WTC11 (cell line): ENCODE data around the gene ERICH6B. TPM values are rescaled to one million over a fixed set of nuclear protein-coding genes. Genes with fewer than 3 reads are reported as not detected.

Experiments used
- ATAC-seq: fragments of 200-7000 bp; cut with Tn5 transposase; 2 replicates; pipeline ENCODE4 v1.10.0; 2021; ENCODE audit warnings: mild to moderate bottlenecking, moderate library complexity
- CTCF ChIA-PET: fragments of 300-600 bp; sonication (Branson Sonifier 250); formaldehyde crosslinking; loops from one replicate; lab custom pipeline; 2021; ENCODE audit warnings: antibody characterized with exemption; lab: Charles Lee
- POLR2A ChIA-PET: fragments of 350-600 bp; sonication (Branson Sonifier 250); formaldehyde crosslinking; loops from one replicate; lab custom pipeline; 2021; ENCODE audit warnings: antibody characterized with exemption; lab: Charles Lee
- DNase-seq: peaks from one replicate; pipeline ENCODE4 v3.0.0; 2021; ENCODE audit warnings: low spot score
- H3K27ac Mint-ChIP-seq: 2 replicates; pipeline ENCODE4 v1.8.0; 2021; ENCODE audit warnings: mixed read lengths
- H3K27me3 Mint-ChIP-seq: 2 replicates; pipeline ENCODE4 v1.8.0; 2021; ENCODE audit warnings: low read depth, mild to moderate bottlenecking, moderate library complexity, mixed read lengths
- H3K36me3 Mint-ChIP-seq: 2 replicates; pipeline ENCODE4 v1.8.0; 2021; ENCODE audit warnings: mixed read lengths
- H3K4me1 Mint-ChIP-seq: 2 replicates; pipeline ENCODE4 v1.8.0; 2022; ENCODE audit warnings: mixed read lengths
- H3K4me3 Mint-ChIP-seq: 2 replicates; pipeline ENCODE4 v1.8.0; 2021; ENCODE audit warnings: mild to moderate bottlenecking, moderate library complexity, mixed read lengths
- H3K9me3 Mint-ChIP-seq: 2 replicates; pipeline ENCODE4 v1.8.0; 2021; ENCODE audit warnings: mixed read lengths
- ATF1 ChIP-seq: sonication (generic); formaldehyde crosslinking; IDR thresholded peaks from 2 replicates; pipeline ENCODE4 v1.8.1; 2023; ENCODE audit warnings: mild to moderate bottlenecking, moderate library complexity, missing genetic modification reagents
- ATF2 ChIP-seq: sonication (generic); formaldehyde crosslinking; IDR thresholded peaks from 2 replicates; pipeline ENCODE4 v1.8.1; 2022; ENCODE audit warnings: low read depth, missing genetic modification reagents, borderline replicate concordance
- CDX4 ChIP-seq: fragments of 250-450 bp; sonication (Bioruptor Pico); IDR thresholded peaks from 2 replicates; pipeline ENCODE4 v1.9.0; 2021; ENCODE audit warnings: moderate library complexity, mild to moderate bottlenecking, inconsistent platforms, borderline replicate concordance
- CREB1 ChIP-seq: sonication (generic); formaldehyde crosslinking; IDR thresholded peaks from 2 replicates; pipeline ENCODE4 v1.8.0; 2023; ENCODE audit warnings: mild to moderate bottlenecking, missing genetic modification reagents
- ELF4 ChIP-seq: sonication (generic); formaldehyde crosslinking; IDR thresholded peaks from 2 replicates; pipeline ENCODE4 v1.8.1; 2022; ENCODE audit warnings: low read depth, mild to moderate bottlenecking, moderate library complexity, missing genetic modification reagents
- FOXK1 ChIP-seq: sonication (generic); formaldehyde crosslinking; IDR thresholded peaks from 2 replicates; pipeline ENCODE4 v1.8.0; 2022; ENCODE audit warnings: mild to moderate bottlenecking, moderate library complexity, missing genetic modification reagents
- FOXP4 ChIP-seq: sonication (generic); formaldehyde crosslinking; IDR thresholded peaks from 2 replicates; pipeline ENCODE4 v1.8.0; 2022; ENCODE audit warnings: mild to moderate bottlenecking, missing genetic modification reagents
- GABPB1 ChIP-seq: sonication (generic); formaldehyde crosslinking; IDR thresholded peaks from 2 replicates; pipeline ENCODE4 v1.8.1; 2023; ENCODE audit warnings: mild to moderate bottlenecking, missing genetic modification reagents
- GRHL2 ChIP-seq: fragments of 250-450 bp; sonication (Bioruptor Pico); IDR thresholded peaks from 2 replicates; pipeline ENCODE4 v1.8.0; 2022; ENCODE audit warnings: mild to moderate bottlenecking, moderate library complexity; ENCODE audit not compliant: insufficient replicate concordance, severe bottlenecking
- HMGA2 ChIP-seq: fragments of 250-450 bp; sonication (Bioruptor Pico); IDR thresholded peaks from 2 replicates; pipeline ENCODE4 v1.4.0; 2021; ENCODE audit warnings: mild to moderate bottlenecking, moderate library complexity
- NFATC4 ChIP-seq: fragments of 250-450 bp; sonication (Bioruptor Pico); IDR thresholded peaks from 2 replicates; pipeline ENCODE4 v1.9.0; 2021; ENCODE audit warnings: mild to moderate bottlenecking
- NR3C1 ChIP-seq: sonication (generic); formaldehyde crosslinking; conservative IDR thresholded peaks from 2 replicates; pipeline ENCODE4 v1.8.1; 2023; ENCODE audit warnings: low read depth, mild to moderate bottlenecking, missing genetic modification reagents
- PRDM15 ChIP-seq: sonication (generic); formaldehyde crosslinking; IDR thresholded peaks from 2 replicates; pipeline ENCODE4 v1.8.0; 2022; ENCODE audit warnings: missing genetic modification reagents
- PREB ChIP-seq: sonication (generic); formaldehyde crosslinking; IDR thresholded peaks from 2 replicates; pipeline ENCODE4 v1.8.1; 2022; ENCODE audit warnings: mild to moderate bottlenecking, missing genetic modification reagents, moderate library complexity, borderline replicate concordance
- SMAD4 ChIP-seq: sonication (generic); formaldehyde crosslinking; IDR thresholded peaks from 2 replicates; pipeline ENCODE4 v1.8.0; 2022; ENCODE audit warnings: mild to moderate bottlenecking, missing genetic modification reagents
- TEAD1 ChIP-seq: sonication (generic); formaldehyde crosslinking; IDR thresholded peaks from 2 replicates; pipeline ENCODE4 v1.8.0; 2022; ENCODE audit warnings: mild to moderate bottlenecking, missing genetic modification reagents
- USF1 ChIP-seq: sonication (generic); formaldehyde crosslinking; IDR thresholded peaks from 2 replicates; pipeline ENCODE4 v1.8.0; 2022; ENCODE audit warnings: mild to moderate bottlenecking, missing genetic modification reagents
- ZBTB43 ChIP-seq: sonication (generic); formaldehyde crosslinking; IDR thresholded peaks from 2 replicates; pipeline ENCODE4 v1.8.1; 2023; ENCODE audit warnings: mild to moderate bottlenecking, missing genetic modification reagents
- ZNF416 ChIP-seq: fragments of 250-450 bp; sonication (Bioruptor Pico); IDR thresholded peaks from 2 replicates; pipeline ENCODE4 v1.9.0; 2021; ENCODE audit warnings: mild to moderate bottlenecking, inconsistent platforms
- ZNF423 ChIP-seq: fragments of 250-450 bp; sonication (Bioruptor Pico); IDR thresholded peaks from 2 replicates; pipeline ENCODE4 v2.1.2; 2022; ENCODE audit warnings: mild to moderate bottlenecking, moderate library complexity
- ZNF425 ChIP-seq: fragments of 250-450 bp; sonication (Bioruptor Pico); conservative IDR thresholded peaks from 2 replicates; pipeline ENCODE4 v1.9.0; 2021; ENCODE audit warnings: mild to moderate bottlenecking
- total RNA-seq: library from RNA; stranded (reverse); gene quantifications from 3 replicates; pipeline ENCODE4 v1.2.3, GENCODE V29; 2021

The ERICH6B gene
- total RNA-seq, 1 experiment from 2014 or later = not detected

- Mint-ChIP-seq H3K27me3 (peaks cover 42% of the 10 kb centered on the region), H3K4me1 (peaks cover 14% of the 10 kb centered on the region), H3K4me3 (no peak overlapping the region), H3K27ac (no peak overlapping the region), H3K36me3 (no peaks in the 10 kb centered on the region), H3K9me3 (peaks cover 10% of the 10 kb centered on the region; the same call in 1 of the 2 replicates)
- TF ChIP-seq PREB (CRISPR knock-in tag) (no peak), ELF4 (CRISPR knock-in tag) (no peak), ZNF425 (CRISPR knock-in tag) (no peak), ZBTB43 (CRISPR knock-in tag) (no peak), HMGA2 (CRISPR knock-in tag) (no peak), ATF1 (CRISPR knock-in tag) (no peak)
- POLR2A ChIA-PET = interaction anchor here (0.6 kb wide), 1 partner anchor 950 kb away, joined by 3 read pairs; no protein-coding TSS in a partner anchor
- CTCF ChIA-PET = no interaction called here
- ATAC-seq = no peak
- DNase-seq = no peak
Observed at GRCh38 chr13:45582408-45583076, 33.0 kb downstream of the ERICH6B start.

- no peaks in the 10 kb centered on the region for H3K9me3 Mint-ChIP-seq
- POLR2A ChIA-PET = no interaction called here
- ATAC-seq (no peak), DNase-seq (no peak)
- no peak overlapping the region for H3K4me3 Mint-ChIP-seq
- CTCF ChIA-PET = interaction anchor here (0.8 kb wide), 1 partner anchor 9 kb away, joined by 4 read pairs; no protein-coding TSS in a partner anchor
- H3K27me3 Mint-ChIP-seq = peaks cover 47% of the 10 kb centered on the region
- peaks cover 10% of the 10 kb centered on the region for H3K4me1 Mint-ChIP-seq
- H3K27ac Mint-ChIP-seq = no peak overlapping the region
- H3K36me3 Mint-ChIP-seq = no peaks in the 10 kb centered on the region
- TF ChIP-seq NR3C1 (no peak), ZNF416 (CRISPR knock-in tag) (no peak), SMAD4 (CRISPR knock-in tag) (no peak), TEAD1 (CRISPR knock-in tag) (no peak), ATF2 (CRISPR knock-in tag) (no peak), FOXK1 (CRISPR knock-in tag) (no peak), NFATC4 (no peak), CDX4 (CRISPR knock-in tag) (no peak), ZNF423 (CRISPR knock-in tag) (no peak), FOXP4 (CRISPR knock-in tag) (no peak), GRHL2 (CRISPR knock-in tag) (no peak), PRDM15 (no peak), GABPB1 (CRISPR knock-in tag) (no peak), USF1 (CRISPR knock-in tag) (no peak), CREB1 (CRISPR knock-in tag) (no peak)
Observed at GRCh38 chr13:45576466-45576865, 39.1 kb downstream of the ERICH6B start.
